ENCODE data around the gene COQ7. TPM values are rescaled to one million over a fixed set of nuclear protein-coding genes. Genes with fewer than 3 reads are reported as not detected.

The COQ7 gene
- total and polyA plus RNA-seq, 2 of the 4 experiments (the other 2 are of a cell fraction) = 10.9 to 13.6 TPM

- H3K23ac ChIP-seq (ENCODE audit: low read depth, low read length) = peak overlapping the region; percentile 99
- H3K4me1 ChIP-seq (ENCODE audit: control insufficient read depth, insufficient read depth, low read length) = peaks cover 32% of the 10 kb centered on the region
- peak overlapping the region; percentile 98 for H2BK5ac ChIP-seq (ENCODE audit: low read depth, low read length, poor library complexity, severe bottlenecking)
- peak overlapping the region; percentile 93 for H2BK120ac ChIP-seq (ENCODE audit: low read depth, low read length)
- H3K56ac ChIP-seq (ENCODE audit: extremely low read depth, insufficient read depth, low read length) = peak overlapping the region; percentile 91
- peaks cover 8% of the 10 kb centered on the region for H3K9me1 ChIP-seq (ENCODE audit: insufficient read depth, low read length)
- H4K8ac ChIP-seq (ENCODE audit: low read depth in 2 of 2, low read length in 2 of 2) = peak overlapping the region; percentile 50 to 93; a peak in 3 of 4 replicates
- peak overlapping the region; percentile 53; the same call in 1 of the 3 replicates for H2BK15ac ChIP-seq (ENCODE audit: low read depth, low read length)
- H3K9ac ChIP-seq (ENCODE audit: low read depth, low read length) = peak overlapping the region; percentile 97
- H3K4me3 ChIP-seq (ENCODE audit: insufficient read depth, low read depth, low read length) = peak overlapping the region; percentile 67
- peak; percentile 95 for DNase-seq
- peak overlapping the region; percentile 86 for H2AK9ac ChIP-seq (replicated peaks; ENCODE audit: low read depth, low read length, poor library complexity)
- ChIA-PET POLR2A (ENCODE audit: unreplicated experiment) (interaction anchor here (0.7 to 1.9 kb wide), 2 partner anchors 12 to 331 kb away, joined by 4 to 16 read pairs; no protein-coding TSS in a partner anchor), CTCF (interaction anchor here (0.6 to 1.2 kb wide), 4 partner anchors 13 to 135 kb away, joined by 3 to 4 read pairs (median 4); partner anchors contain the start of gene TMC7)
- in situ Hi-C loops (cut with MboI; ENCODE audit: low sequenced_read_pairs) = loop anchor here (25.0 kb wide), 2 partner anchors 593 to 768 kb away; partner anchors contain the start of genes GPRC5B, IQCK and KNOP1
- peak overlapping the region; percentile 95 for H3K4me2 ChIP-seq (ENCODE audit: low read depth, low read length)
- peak overlapping the region; percentile 95 for H3K4ac ChIP-seq (ENCODE audit: low read depth, low read length)
- 6% methylated on average over 6 of the region's 6 CpGs; no CpG with 5 or more reads in 1 of the 2 experiments for WGBS, 2 experiments (ENCODE audit: extremely low coverage in 2 of 2, insufficient read length in 1 of 2)
- H4K91ac ChIP-seq (ENCODE audit: insufficient read depth, low read depth, low read length) = peak overlapping the region; percentile 90
- peak; percentile 89 for TF ChIP-seq FOS (IDR thresholded peaks at IDR 0.05; ENCODE audit: low read depth, low read length)
- peak; percentile 85 for TF ChIP-seq NFE2L2 (IDR thresholded peaks at IDR 0.05; ENCODE audit: low read depth, low read length)
- TF ChIP-seq CEBPB (IDR thresholded peaks at IDR 0.05; ENCODE audit: low read depth, low read length) = peak; percentile 37; the same call in 1 of the 2 replicates
- no peak for TF ChIP-seq RFX5 (IDR thresholded peaks at IDR 0.05; ENCODE audit: low read depth, low read length)
- TF ChIP-seq RAD21 (IDR thresholded peaks at IDR 0.05; ENCODE audit: low read length) = no peak
- ATAC-seq (ENCODE audit: low read depth) = peak; percentile 53
- intact Hi-C loops (cut with micrococcal nuclease) = no loop called here
- peak overlapping the region; percentile 86 for H2BK20ac ChIP-seq (ENCODE audit: low read depth, low read length)
- H3K9me3 ChIP-seq (ENCODE audit: control insufficient read depth, insufficient read depth, low read length) = no peaks in the 10 kb centered on the region
- H4K5ac ChIP-seq (ENCODE audit: low read depth, low read length) = peak overlapping the region; percentile 87
- peaks cover 50% of the 10 kb centered on the region for H4K20me1 ChIP-seq (ENCODE audit: insufficient read depth, low read length)
- H3K79me1 ChIP-seq (ENCODE audit: low read depth in 1 of 2, low read length in 2 of 2) = peaks cover 7 to 68% of the 10 kb centered on the region in 2 experiments; a peak in 3 of 4 replicates
- peak overlapping the region; percentile 95 for H3K18ac ChIP-seq (ENCODE audit: low read depth, low read length)
- dilution Hi-C loops (cut with HindIII; ENCODE audit: low sequenced_read_pairs, unreplicated experiment) = no loop called here
- peaks cover 26% of the 10 kb centered on the region for H3K36me3 ChIP-seq (ENCODE audit: control insufficient read depth, insufficient read depth, low read length)
- H3K14ac ChIP-seq (replicated peaks; ENCODE audit: low read depth, low read length) = peak overlapping the region; percentile 97
- no peaks in the 10 kb centered on the region for H3K27me3 ChIP-seq (ENCODE audit: control insufficient read depth, insufficient read depth, low read length)
- peak overlapping the region; percentile 96 for H3K27ac ChIP-seq (ENCODE audit: insufficient read depth, low read length)
- peak overlapping the region; percentile 5 for H2AFZ ChIP-seq (replicated peaks; ENCODE audit: low read length, poor library complexity)
- no TSS peak for BruUV-seq (replicated peaks)
- peak overlapping the region; percentile 78 for H2AK5ac ChIP-seq (ENCODE audit: low read depth, low read length)
Observed at GRCh38 chr16:19118938-19119431, 51.6 kb downstream of the COQ7 start.
